ENCODE data around the gene TPH2.

GRCh38 chr12:71958457-71958856 lies 19.8 kb downstream of the TPH2 start:
- TF ChIP-seq ELF4 (IDR thresholded peaks at IDR 0.05) (no peak), L3MBTL2 (conservative IDR thresholded peaks at IDR 0.05) (no peak), SP1 (IDR thresholded peaks at IDR 0.05) (no peak), FOXM1 (IDR thresholded peaks at IDR 0.05; ENCODE audit: borderline replicate concordance) (no peak), FOXK2 (IDR thresholded peaks at IDR 0.05) (no peak), CTBP1 (IDR thresholded peaks at IDR 0.05; ENCODE audit: borderline replicate concordance) (no peak), SUZ12 (IDR thresholded peaks at IDR 0.05) (no peak), BHLHE40 (IDR thresholded peaks at IDR 0.05; ENCODE audit: borderline replicate concordance) (no peak), HDGF (IDR thresholded peaks at IDR 0.05; ENCODE audit: borderline replicate concordance) (no peak), LEF1 (IDR thresholded peaks at IDR 0.05; ENCODE audit: borderline replicate concordance) (no peak), ARNT (IDR thresholded peaks at IDR 0.05) (no peak)
- TF ChIP-seq, protein P1, sequence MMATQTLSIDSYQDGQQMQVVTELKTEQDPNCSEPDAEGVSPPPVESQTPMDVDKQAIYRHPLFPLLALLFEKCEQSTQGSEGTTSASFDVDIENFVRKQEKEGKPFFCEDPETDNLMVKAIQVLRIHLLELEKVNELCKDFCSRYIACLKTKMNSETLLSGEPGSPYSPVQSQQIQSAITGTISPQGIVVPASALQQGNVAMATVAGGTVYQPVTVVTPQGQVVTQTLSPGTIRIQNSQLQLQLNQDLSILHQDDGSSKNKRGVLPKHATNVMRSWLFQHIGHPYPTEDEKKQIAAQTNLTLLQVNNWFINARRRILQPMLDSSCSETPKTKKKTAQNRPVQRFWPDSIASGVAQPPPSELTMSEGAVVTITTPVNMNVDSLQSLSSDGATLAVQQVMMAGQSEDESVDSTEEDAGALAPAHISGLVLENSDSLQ (IDR thresholded peaks at IDR 0.05) = no peak
